HepG2 (cell line): ENCODE measurements around the gene DNAJB8. TPM values are rescaled to one million over a fixed set of nuclear protein-coding genes. Genes with fewer than 3 reads are reported as not detected.

Experiments
- ATAC-seq: fragments of 200-7000 bp; cut with Tn5 transposase; 3 replicates; pipeline ENCODE4 v1.9.1; 2020; ENCODE audit warnings: mild to moderate bottlenecking, moderate library complexity
- Bru-seq: library from RNA; stranded (reverse); fragments of 400-500 nt; gene quantifications from one replicate; lab custom pipeline; 2021; lab: Mats Ljungman, UMichigan
- BruChase-seq, 2 experiments: library from RNA; stranded (reverse); fragments of 400-500 nt; gene quantifications; one replicate each; lab custom pipeline; 2021; lab: Mats Ljungman, UMichigan
- BruUV-seq: library from RNA; stranded (reverse); fragments of 400-500 nt; replicated peaks from 2 replicates; lab custom pipeline; 2021; lab: Mats Ljungman, UMichigan
- CTCF ChIA-PET: fragments of 300-600 bp; formaldehyde crosslinking; extraction: SDS; loops from one replicate; lab custom pipeline; 2021; ENCODE audit warnings: low total read pairs, inconsistent platforms, low intra/inter-chr PET ratio; lab: Yijun Ruan, JAX
- POLR2A ChIA-PET: fragments of 350-600 bp; sonication (Branson Sonifier 250); formaldehyde crosslinking; loops from one replicate; lab custom pipeline; 2020; ENCODE audit warnings: antibody characterized with exemption, inconsistent platforms; lab: Yijun Ruan, JAX
- DNase-seq: peaks from one replicate; pipeline ENCODE4 v3.0.0-alpha.2; 2015; ENCODE audit warnings: low spot score
- FAIRE-seq: peaks from 3 replicates; lab custom pipeline; 2011; peaks lifted over from hg19 to GRCh38; lab: Jason Lieb, UNC
- H2AFZ ChIP-seq: one replicate; pipeline ENCODE4 v1.6.1; 2011; ENCODE audit warnings: low read length, inconsistent platforms
- H3K27ac ChIP-seq: fragments of 300-600 bp; 3 replicates; pipeline ENCODE4 v1.8.0; 2011; ENCODE audit warnings: mixed run types, mild to moderate bottlenecking, mixed read lengths, low read length, inconsistent platforms; ENCODE audit not compliant: insufficient read depth; ENCODE audit errors: extremely low read length
- H3K27me3 ChIP-seq, 2 experiments: fragments of 200-600 bp in 1 of 2; 2 replicates in 1 of 2; 3 replicates in 1 of 2; pipeline versions ENCODE4 v1.6.0 to v1.8.0; 2011; ENCODE audit warnings: low read length in 2 of 2, mild to moderate bottlenecking in 2 of 2, moderate library complexity in 2 of 2, inconsistent platforms in 1 of 2; ENCODE audit not compliant: insufficient read depth in 2 of 2, control insufficient read depth in 1 of 2
- H3K36me3 ChIP-seq, 2 experiments: fragments of 200-600 bp in 1 of 2; replicated peaks in 1 of 2; 2 replicates in 1 of 2; 3 replicates in 1 of 2; pipeline versions ENCODE4 v1.5.1 to v1.8.0; 2011; ENCODE audit warnings: low read length in 2 of 2, inconsistent platforms in 1 of 2; ENCODE audit not compliant: insufficient read depth in 2 of 2, control insufficient read depth in 1 of 2
- H3K4me1 ChIP-seq: 2 replicates; pipeline ENCODE4 v1.5.1; 2012; ENCODE audit warnings: low read length, inconsistent platforms; ENCODE audit not compliant: insufficient read depth
- H3K4me2 ChIP-seq: 2 replicates; pipeline ENCODE4 v1.6.0; 2011; ENCODE audit warnings: low read depth, low read length, inconsistent platforms
- H3K4me3 ChIP-seq, 3 experiments: fragments of 200-600 bp in 1 of 3; sonication (generic), shearing (Covaris generic) in 1 of 3; replicated peaks in 1 of 3; 2 replicates each; pipeline ENCODE4 v1.5.1; 2011 to 2016; ENCODE audit warnings: low read length in 3 of 3, inconsistent platforms in 2 of 3, low read depth in 2 of 3, mild to moderate bottlenecking in 2 of 3, control low read depth in 1 of 3, mixed read lengths in 1 of 3; ENCODE audit not compliant: insufficient read depth in 1 of 3
- H3K79me2 ChIP-seq: one replicate; pipeline ENCODE4 v1.6.1; 2011; ENCODE audit warnings: low read length, inconsistent platforms; ENCODE audit not compliant: insufficient read depth
- H3K9ac ChIP-seq: 2 replicates; pipeline ENCODE4 v1.6.0; 2011; ENCODE audit warnings: mild to moderate bottlenecking, low read depth, low read length, inconsistent platforms; ENCODE audit not compliant: insufficient read depth
- H3K9me3 ChIP-seq: 2 replicates; pipeline ENCODE4 v1.5.1; 2012; ENCODE audit warnings: mild to moderate bottlenecking, low read length
- H4K20me1 ChIP-seq: 2 replicates; pipeline ENCODE4 v1.6.0; 2011; ENCODE audit warnings: inconsistent platforms, mild to moderate bottlenecking, low read length, moderate library complexity; ENCODE audit not compliant: insufficient read depth
- CREB1 ChIP-seq, 2 experiments: fragments of 450-650 bp in 1 of 2; IDR thresholded peaks; 2 replicates each; pipeline ENCODE4 v1.6.1; 2016 to 2017; ENCODE audit warnings: control low read depth in 1 of 2, mild to moderate bottlenecking in 1 of 2, missing compliant biosample characterization in 1 of 2, missing genetic modification characterization in 1 of 2
- HDAC1 ChIP-seq: sonication (generic); formaldehyde crosslinking; IDR thresholded peaks from 2 replicates; pipeline ENCODE4 v1.5.1; 2020; ENCODE audit warnings: mild to moderate bottlenecking, missing genetic modification reagents
- WGBS: methylation state at CpG from one replicate; pipeline ENCODE4 v1.1.6; 2017; ENCODE audit warnings: low lambda C conversion rate; 5-methylcytosine and 5-hydroxymethylcytosine counted together
- in situ Hi-C: cut with HindIII; loops from 2 replicates; pipeline ENCODE4 v1.10.0; 2017; ENCODE audit warnings: low pct_unique_long_range_greater_than_20kb; ENCODE audit not compliant: extremely low pct_ligation_motif_present
- intact Hi-C: fragments of 100-400 bp; cut with micrococcal nuclease; formaldehyde crosslinking; loops from one replicate; pipeline ENCODE4 v1.10.0; 2022; ENCODE audit not compliant: unreplicated experiment
- long read RNA-seq, 2 experiments: library from RNA in 1 of 2; library from polyadenylated mRNA in 1 of 2; stranded (forward) in 1 of 2; unstranded in 1 of 2; transcript quantifications; one replicate each; pipeline ENCODE4 v2.0.0, GENCODE V29; 2019 to 2022
- polyA minus RNA-seq, 3 experiments: library from RNA; depleted of rRNA, polyadenylated mRNA; stranded (reverse); fragments of >200 nt; gene quantifications; 2 replicates each; pipeline ENCODE4 v1.2.3, GENCODE V29; 2011; ENCODE audit warnings: low replicate concordance in 1 of 3
- polyA plus RNA-seq, 8 experiments: library from polyadenylated mRNA; depleted of rRNA in 3 of 8; stranded (reverse) in 7 of 8; unstranded in 1 of 8; fragments of >200 nt; fragmentation: Illumina TruSeq in 4 of 8; extraction: Trizol in 4 of 8; gene quantifications; 2 replicates each; pipeline versions ENCODE4 v1.2.1 to v1.2.3, GENCODE V29; 2011 to 2016; ENCODE audit warnings: low read depth in 4 of 8, missing spikeins in 1 of 8, mixed read lengths in 1 of 8; ENCODE audit not compliant: insufficient read depth in 1 of 8
- total RNA-seq, 5 experiments: library from RNA; depleted of rRNA; stranded (reverse); fragments of >200 nt; fragmentation: Illumina TruSeq; extraction: Trizol; gene quantifications; 2 replicates each; pipeline ENCODE4 v1.2.3, GENCODE V29; 2016; ENCODE audit warnings: low read depth in 1 of 5
- TF ChIP-seq, protein P1 (sequence below), 2 experiments: IDR thresholded peaks; 2 replicates each; pipeline ENCODE4 v1.6.1; 2011 to 2012; ENCODE audit warnings: low read length in 2 of 2, borderline replicate concordance in 1 of 2, low read depth in 1 of 2, mild to moderate bottlenecking in 1 of 2, moderate library complexity in 1 of 2
- TF ChIP-seq, protein P2 (sequence below): sonication (generic); formaldehyde crosslinking; IDR thresholded peaks from 2 replicates; pipeline ENCODE4 v1.9.0; 2021; ENCODE audit warnings: missing genetic modification reagents, borderline replicate concordance

The DNAJB8 gene
- not detected in 2 replicates for total RNA-seq (2016; rRNA removed; fragmentation: Illumina TruSeq; extraction: Trizol)
- not detected in 2 replicates for total RNA-seq (2016; cell fraction: cytosol; rRNA removed; fragmentation: Illumina TruSeq; extraction: Trizol; ENCODE audit: low read depth)
- not detected in 2 replicates for total RNA-seq (2016; cell fraction: insoluble cytoplasmic fraction; rRNA removed; fragmentation: Illumina TruSeq; extraction: Trizol)
- not detected in 2 replicates for total RNA-seq (2016; cell fraction: membrane; rRNA removed; fragmentation: Illumina TruSeq; extraction: Trizol)
- not detected in 2 replicates for total RNA-seq (2016; cell fraction: nucleus; rRNA removed; fragmentation: Illumina TruSeq; extraction: Trizol)
- not detected in 2 replicates for polyA plus RNA-seq (2011; rRNA removed)
- polyA plus RNA-seq (2011; cell fraction: cytosol; rRNA removed), result not detected in 2 replicates
- not detected in 2 replicates for polyA plus RNA-seq (2011; cell fraction: nucleus; rRNA removed)
- not detected in 2 replicates for polyA plus RNA-seq (2012)
- polyA plus RNA-seq (2016; cell fraction: cytosol; fragmentation: Illumina TruSeq; extraction: Trizol; ENCODE audit: low read depth), result not detected in 2 replicates
- polyA plus RNA-seq (2016; cell fraction: insoluble cytoplasmic fraction; fragmentation: Illumina TruSeq; extraction: Trizol; ENCODE audit: low read depth), result not detected in 2 replicates
- not detected in 2 replicates for polyA plus RNA-seq (2016; cell fraction: membrane; fragmentation: Illumina TruSeq; extraction: Trizol; ENCODE audit: low read depth)
- not detected in 2 replicates for polyA plus RNA-seq (2016; cell fraction: nucleus; fragmentation: Illumina TruSeq; extraction: Trizol; ENCODE audit: insufficient read depth, low read depth)
- not detected in 2 replicates for polyA minus RNA-seq (2011; rRNA and poly(A)+ RNA removed; ENCODE audit: low replicate concordance)
- polyA minus RNA-seq (2011; cell fraction: cytosol; rRNA and poly(A)+ RNA removed), result not detected in 2 replicates
- polyA minus RNA-seq (2011; cell fraction: nucleus; rRNA and poly(A)+ RNA removed), result not detected in 2 replicates
- Bru-seq, nascent RNA, result not detected
- not detected for BruChase-seq, experiment 1, labeled RNA remaining after a 6-hour chase
- not detected for BruChase-seq, experiment 2, labeled RNA remaining after a 2-hour chase
- long read RNA-seq, experiment 1, result 0 reads
- long read RNA-seq, experiment 2, result 0 reads

DNA sequence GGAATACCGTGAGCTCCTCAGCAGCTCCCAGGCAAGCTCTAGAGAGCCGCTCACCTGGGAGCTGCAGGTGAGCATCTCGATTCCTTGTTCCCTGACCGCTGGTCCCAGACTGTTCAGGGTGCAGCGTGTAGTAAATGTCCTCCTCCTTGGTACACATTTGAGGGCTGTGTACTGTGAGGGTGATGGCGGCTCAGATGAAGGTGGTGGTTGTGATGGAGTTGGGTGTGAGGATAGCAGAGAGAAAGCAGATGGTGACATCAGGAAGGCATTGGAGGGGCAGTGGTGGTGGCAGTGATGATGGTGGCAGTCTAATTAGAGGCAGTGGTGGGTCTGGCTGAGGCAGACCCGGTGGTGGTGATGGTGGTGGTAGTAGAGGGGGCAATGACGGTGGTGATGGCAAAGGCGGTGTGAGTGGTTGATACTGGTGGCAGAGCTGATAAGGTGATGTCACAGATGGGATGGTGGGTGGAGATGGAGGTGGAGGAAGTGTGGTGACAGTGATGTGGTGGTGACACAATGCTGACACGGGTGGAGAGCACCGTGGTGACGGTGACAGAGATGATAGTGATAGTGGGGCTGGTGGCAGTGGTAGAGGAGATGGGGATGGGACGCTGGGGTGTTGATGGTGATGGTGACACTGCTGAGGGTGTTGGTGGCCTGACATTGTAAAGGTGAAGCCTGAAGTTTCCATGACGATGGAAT lies at the start of gene DNAJB8:
Gene DNAJB8 (minus strand): TSS at position 51 of the 702 bp plus-strand sequence. CDS start 3,645 bp downstream, outside the sequence.
- H3K4me2 ChIP-seq, result no peak within 1 kb of the TSS
- peaks cover 12 to 89% of the 10 kb centered on the region in 2 experiments for H3K27me3 ChIP-seq
- H4K20me1 ChIP-seq, result no peaks in the 10 kb centered on the region
- FAIRE-seq, result no peak
- intact Hi-C loops, result no loop called here
- WGBS, result 5% methylated on average over 12 of the region's 14 CpGs
- no peak for DNase-seq
- no peaks in the 10 kb centered on the region for H3K79me2 ChIP-seq
- H3K27ac ChIP-seq, result no peak within 1 kb of the TSS
- ATAC-seq, result no peak
- H3K9me3 ChIP-seq, result no peaks in the 10 kb centered on the region
- peak; percentile 83 for TF ChIP-seq CREB1 (IDR thresholded peaks at IDR 0.05)
- no peak for TF ChIP-seq CREB1 (CRISPR knock-in tag; IDR thresholded peaks at IDR 0.05)
- TF ChIP-seq, protein P1, sequence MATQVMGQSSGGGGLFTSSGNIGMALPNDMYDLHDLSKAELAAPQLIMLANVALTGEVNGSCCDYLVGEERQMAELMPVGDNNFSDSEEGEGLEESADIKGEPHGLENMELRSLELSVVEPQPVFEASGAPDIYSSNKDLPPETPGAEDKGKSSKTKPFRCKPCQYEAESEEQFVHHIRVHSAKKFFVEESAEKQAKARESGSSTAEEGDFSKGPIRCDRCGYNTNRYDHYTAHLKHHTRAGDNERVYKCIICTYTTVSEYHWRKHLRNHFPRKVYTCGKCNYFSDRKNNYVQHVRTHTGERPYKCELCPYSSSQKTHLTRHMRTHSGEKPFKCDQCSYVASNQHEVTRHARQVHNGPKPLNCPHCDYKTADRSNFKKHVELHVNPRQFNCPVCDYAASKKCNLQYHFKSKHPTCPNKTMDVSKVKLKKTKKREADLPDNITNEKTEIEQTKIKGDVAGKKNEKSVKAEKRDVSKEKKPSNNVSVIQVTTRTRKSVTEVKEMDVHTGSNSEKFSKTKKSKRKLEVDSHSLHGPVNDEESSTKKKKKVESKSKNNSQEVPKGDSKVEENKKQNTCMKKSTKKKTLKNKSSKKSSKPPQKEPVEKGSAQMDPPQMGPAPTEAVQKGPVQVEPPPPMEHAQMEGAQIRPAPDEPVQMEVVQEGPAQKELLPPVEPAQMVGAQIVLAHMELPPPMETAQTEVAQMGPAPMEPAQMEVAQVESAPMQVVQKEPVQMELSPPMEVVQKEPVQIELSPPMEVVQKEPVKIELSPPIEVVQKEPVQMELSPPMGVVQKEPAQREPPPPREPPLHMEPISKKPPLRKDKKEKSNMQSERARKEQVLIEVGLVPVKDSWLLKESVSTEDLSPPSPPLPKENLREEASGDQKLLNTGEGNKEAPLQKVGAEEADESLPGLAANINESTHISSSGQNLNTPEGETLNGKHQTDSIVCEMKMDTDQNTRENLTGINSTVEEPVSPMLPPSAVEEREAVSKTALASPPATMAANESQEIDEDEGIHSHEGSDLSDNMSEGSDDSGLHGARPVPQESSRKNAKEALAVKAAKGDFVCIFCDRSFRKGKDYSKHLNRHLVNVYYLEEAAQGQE (IDR thresholded peaks at IDR 0.05; ENCODE audit: borderline replicate concordance in 1 of 2, low read depth in 1 of 2, low read length in 2 of 2), result no peak
- no peak for TF ChIP-seq HDAC1 (CRISPR knock-in tag)
- TF ChIP-seq, protein P2, sequence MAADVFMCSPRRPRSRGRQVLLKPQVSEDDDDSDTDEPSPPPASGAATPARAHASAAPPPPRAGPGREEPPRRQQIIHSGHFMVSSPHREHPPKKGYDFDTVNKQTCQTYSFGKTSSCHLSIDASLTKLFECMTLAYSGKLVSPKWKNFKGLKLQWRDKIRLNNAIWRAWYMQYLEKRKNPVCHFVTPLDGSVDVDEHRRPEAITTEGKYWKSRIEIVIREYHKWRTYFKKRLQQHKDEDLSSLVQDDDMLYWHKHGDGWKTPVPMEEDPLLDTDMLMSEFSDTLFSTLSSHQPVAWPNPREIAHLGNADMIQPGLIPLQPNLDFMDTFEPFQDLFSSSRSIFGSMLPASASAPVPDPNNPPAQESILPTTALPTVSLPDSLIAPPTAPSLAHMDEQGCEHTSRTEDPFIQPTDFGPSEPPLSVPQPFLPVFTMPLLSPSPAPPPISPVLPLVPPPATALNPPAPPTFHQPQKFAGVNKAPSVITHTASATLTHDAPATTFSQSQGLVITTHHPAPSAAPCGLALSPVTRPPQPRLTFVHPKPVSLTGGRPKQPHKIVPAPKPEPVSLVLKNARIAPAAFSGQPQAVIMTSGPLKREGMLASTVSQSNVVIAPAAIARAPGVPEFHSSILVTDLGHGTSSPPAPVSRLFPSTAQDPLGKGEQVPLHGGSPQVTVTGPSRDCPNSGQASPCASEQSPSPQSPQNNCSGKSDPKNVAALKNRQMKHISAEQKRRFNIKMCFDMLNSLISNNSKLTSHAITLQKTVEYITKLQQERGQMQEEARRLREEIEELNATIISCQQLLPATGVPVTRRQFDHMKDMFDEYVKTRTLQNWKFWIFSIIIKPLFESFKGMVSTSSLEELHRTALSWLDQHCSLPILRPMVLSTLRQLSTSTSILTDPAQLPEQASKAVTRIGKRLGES, result no peak
- TF ChIP-seq, all 625 proteins: peak for 1
- Histone ChIP-seq H3K4me3 (no peak within 1 kb of the TSS), H2AFZ (no peak within 1 kb of the TSS), H3K4me1 (no peaks in the 10 kb centered on the region; the same call in 1 of the 2 replicates), H3K9ac (no peak within 1 kb of the TSS), H3K36me3 (no peaks in the 10 kb centered on the region)
- POLR2A ChIA-PET, result no interaction called here
- BruUV-seq, result no TSS peak
- CTCF ChIA-PET, result no interaction called here
- in situ Hi-C loops, result no loop called here
